ENCODE results near the gene CXCL13.

The CXCL13 gene

GRCh38 chr4:77623091-77623490, 17.5 kb downstream of the CXCL13 start:
- no peak overlapping the region for H3K27ac ChIP-seq
- TF ChIP-seq ZFX (IDR thresholded peaks at IDR 0.05; ENCODE audit: borderline replicate concordance) (no peak), CTCF (IDR thresholded peaks at IDR 0.05) (no peak)

DNA sequence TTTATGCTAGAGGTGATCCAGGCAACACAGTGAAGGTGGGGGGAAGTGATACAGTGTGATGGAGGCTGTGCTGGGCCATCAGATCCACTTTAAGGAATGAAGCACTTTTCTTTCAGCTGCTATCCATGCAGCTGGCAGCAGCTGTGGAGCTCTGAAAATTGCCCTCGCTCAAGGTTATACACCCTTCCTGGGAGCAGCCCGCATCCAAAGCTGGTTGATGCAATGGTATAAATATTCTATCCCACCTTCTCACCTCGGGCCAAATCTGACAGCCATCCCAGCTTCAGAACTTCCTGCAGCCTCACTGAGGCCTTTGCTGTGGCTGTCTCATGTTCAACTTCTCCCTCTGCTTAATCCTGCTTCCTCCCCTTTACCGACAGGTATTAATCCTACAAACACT, 18.6 kb downstream of the CXCL13 start:
- TF ChIP-seq CTCF (IDR thresholded peaks at IDR 0.05) (no peak), ZFX (IDR thresholded peaks at IDR 0.05; ENCODE audit: borderline replicate concordance) (no peak)
- H3K27ac ChIP-seq: no peak overlapping the region

DNA sequence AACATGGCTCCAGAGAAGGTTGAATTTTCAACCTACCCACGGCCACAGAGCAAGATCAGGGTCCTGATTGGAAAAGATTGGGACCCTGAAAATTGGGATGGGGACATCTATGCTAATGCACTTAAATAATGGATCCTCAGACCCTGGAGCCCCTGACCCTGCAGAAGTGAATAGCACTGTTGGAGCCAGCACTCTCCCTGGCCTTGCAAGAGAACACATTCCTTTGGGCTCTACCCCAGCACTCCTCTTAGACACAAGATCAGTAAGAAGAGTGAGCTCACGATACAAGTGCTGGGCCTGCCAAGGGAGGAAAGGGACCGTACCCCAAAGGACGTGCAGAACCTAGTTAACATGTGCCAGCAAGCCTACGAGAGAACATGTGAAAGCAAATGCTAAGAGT, 19.9 kb downstream of the CXCL13 start:
- no peak overlapping the region for H3K27ac ChIP-seq
- no peak for TF ChIP-seq ZFX (IDR thresholded peaks at IDR 0.05; ENCODE audit: borderline replicate concordance)
- TF ChIP-seq CTCF (IDR thresholded peaks at IDR 0.05): no peak

GRCh38 chr4:77629885-77630284, 24.3 kb downstream of the CXCL13 start:
- TF ChIP-seq ZFX (IDR thresholded peaks at IDR 0.05; ENCODE audit: borderline replicate concordance) (no peak), CTCF (IDR thresholded peaks at IDR 0.05) (no peak)
- no peak overlapping the region for H3K27ac ChIP-seq

DNA sequence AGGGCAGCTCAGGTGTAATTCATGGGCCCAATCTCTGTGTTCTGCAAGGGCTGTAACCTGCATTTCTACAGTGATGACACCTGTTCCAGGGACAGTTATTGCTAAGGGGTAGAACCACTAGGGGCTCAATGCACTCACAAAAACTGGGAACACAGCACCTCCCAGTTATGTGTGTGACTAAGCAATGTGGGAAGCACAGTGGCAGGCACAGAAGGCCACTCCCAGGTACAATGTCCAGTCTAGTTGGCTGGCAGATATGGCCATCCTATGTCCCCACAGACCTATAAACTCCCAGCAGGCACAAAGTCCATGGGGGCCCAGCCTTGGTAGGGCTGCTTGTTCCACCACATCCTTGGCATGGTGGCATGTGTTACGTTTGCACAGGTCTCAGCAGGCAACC, 25.7 kb downstream of the CXCL13 start:
- no peak for TF ChIP-seq ZFX (IDR thresholded peaks at IDR 0.05; ENCODE audit: borderline replicate concordance)
- no peak for TF ChIP-seq CTCF (IDR thresholded peaks at IDR 0.05)

GRCh38 chr4:77634132-77634785, 28.6 kb downstream of the CXCL13 start:
- no peak overlapping the region for H3K27ac ChIP-seq
- no peak for TF ChIP-seq CTCF (IDR thresholded peaks at IDR 0.05)
- no peak for TF ChIP-seq ZFX (IDR thresholded peaks at IDR 0.05; ENCODE audit: borderline replicate concordance)

More for the DNA sequence above, 25.7 kb downstream of the CXCL13 start:
- H3K27ac ChIP-seq: no peak overlapping the region

- H3K27ac ChIP-seq: no peak overlapping the region
- TF ChIP-seq ZFX (IDR thresholded peaks at IDR 0.05; ENCODE audit: borderline replicate concordance): no peak
- no peak for TF ChIP-seq CTCF (IDR thresholded peaks at IDR 0.05)
Measured at GRCh38 chr4:77635246-77635645, 29.6 kb downstream of the CXCL13 start.

Data from 22Rv1 (cell line).